NCI-H1092 (cell line): ENCODE results near the gene TCF3.
"Not testable (repeated sequence)": the region's sequence is repeated elsewhere in the genome, so short reads cannot be mapped to it uniquely, and the experiment has no call there.

ENCODE experiments used
- DNase-seq: peaks from one replicate; lab custom pipeline; 2025; lab: John Stamatoyannopoulos, UW

The TCF3 gene

DNA sequence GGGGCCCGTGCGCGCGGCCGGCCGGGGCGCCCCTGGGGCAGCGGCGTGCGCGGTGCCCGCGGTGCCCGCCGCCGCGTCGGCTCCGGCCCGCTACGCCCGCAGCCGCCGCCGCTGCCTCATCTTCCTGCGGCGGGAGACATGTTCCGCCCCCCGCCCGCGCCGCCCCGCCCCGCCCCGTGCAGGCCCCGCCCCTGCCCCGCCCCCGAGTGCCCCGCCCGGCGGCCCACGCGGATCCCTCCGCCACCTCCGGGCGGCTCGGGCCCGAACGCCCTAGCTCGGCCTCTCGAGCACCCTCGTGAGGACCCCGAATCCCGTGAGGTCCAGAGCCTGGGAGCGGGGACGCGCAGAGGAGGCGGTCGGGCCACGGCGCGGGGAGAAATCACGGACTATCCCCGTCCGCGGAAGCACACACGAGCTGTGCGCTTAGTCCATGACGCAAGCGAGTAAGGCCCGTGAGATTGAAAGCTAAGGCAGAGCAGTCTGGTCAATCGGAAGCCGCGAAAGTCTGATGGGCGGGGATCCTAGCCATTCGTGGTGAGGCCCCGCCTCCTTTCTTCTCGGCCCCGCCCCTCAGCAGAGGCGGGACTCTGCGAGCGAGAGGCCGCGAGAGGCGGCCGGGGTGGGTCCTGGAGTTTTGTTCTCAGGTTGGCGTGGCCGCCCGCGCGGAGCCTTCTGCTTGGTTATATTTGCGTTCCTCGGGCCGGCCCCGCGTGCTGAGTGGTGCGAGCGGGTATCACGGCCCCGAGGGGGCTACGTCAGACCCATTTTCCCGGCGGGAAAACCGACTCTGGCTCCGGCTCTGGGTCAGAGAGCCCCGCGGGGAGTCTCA, at the start of gene TCF3:
TCF3 (minus strand) TSS at position 145 of the 829 bp plus-strand sequence. CDS start 2,367 bp downstream, outside the sequence.
- peak; percentile 98 for DNase-seq

GRCh38 chr19:1700733-1701663, 48.6 kb upstream of the TCF3 start:
- DNase-seq, result no peak

DNA sequence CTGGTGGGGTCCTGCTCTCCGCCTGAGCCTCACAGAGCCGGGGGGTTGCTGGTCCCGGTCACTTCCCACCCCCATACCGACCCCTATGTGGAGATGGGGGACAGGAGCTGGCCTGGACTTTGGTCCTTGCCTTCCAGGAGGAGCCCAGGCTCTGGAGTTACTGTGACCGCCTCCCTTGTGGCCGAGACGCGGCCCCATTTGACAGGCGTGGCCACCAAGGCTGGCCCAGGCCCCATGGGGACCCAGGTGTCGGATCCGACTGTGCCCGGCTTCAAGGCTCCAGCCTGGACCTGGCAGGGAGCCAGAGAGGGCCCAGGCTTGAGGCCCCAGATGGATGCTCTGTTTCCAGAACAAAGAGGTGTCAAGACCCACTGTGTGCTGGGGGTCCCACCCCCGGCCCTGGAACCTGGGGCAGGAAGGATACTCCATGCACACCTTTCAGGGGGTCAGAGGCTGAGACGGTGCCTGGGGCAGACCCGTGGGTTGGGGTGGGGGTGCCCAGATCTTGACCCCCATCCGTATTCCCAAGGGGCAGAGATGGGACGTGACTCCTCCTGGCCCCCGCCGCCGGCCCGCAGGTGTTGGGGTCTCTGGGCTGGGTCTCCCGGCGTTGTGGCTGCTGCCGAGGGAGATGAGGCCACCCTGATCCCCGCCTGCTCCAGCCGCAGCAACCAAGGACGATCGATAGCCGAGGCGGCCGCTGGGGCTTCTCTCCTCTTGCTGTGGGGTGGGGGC, 47.8 kb upstream of the TCF3 start:
- no peak for DNase-seq

DNA sequence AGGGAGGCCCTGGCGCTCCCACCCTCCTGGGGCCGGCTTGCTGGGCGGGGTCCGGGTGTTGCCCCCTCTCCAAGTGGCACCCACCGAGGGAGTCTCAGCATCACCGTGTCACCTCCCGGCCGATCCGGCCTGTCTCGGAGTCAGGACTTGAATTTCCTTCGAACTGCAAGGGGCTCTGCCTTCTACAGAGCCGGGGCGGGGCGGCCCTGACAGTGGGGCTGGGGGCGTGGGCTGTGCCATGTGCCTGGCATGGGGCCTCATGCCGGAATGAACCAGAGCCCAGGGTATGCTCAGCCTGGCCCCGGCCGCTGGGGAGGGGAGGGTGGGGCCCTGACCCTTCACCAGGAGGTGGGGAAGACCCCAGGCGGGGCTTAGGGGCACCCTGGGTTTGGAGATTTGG, 47.0 kb upstream of the TCF3 start:
- DNase-seq, result no peak

GRCh38 chr19:1698636-1699035, 46.2 kb upstream of the TCF3 start:
- no peak for DNase-seq

DNA sequence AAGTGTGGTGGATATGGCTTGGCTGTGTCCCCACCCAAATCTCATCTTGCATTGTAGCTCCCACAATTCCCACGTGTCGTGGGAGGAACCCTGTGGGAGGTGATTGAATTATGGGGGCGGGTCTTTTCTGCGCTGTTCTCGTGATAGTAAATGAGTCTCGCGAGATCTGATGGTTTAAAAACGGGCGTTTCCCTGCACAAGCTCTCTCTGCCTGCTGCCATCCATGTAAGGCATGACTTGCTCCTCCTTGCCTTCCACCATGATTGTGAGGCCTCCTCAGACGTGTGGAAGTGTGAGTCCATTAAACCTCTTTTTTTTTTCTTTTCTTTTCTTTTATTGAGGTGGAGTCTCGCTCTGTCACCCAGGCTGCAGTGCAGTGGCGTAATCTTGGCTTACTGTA, 43.1 kb upstream of the TCF3 start:
- DNase-seq, result not testable (repeated sequence)

- DNase-seq, result no peak
Observed at GRCh38 chr19:1691589-1692290, 39.3 kb upstream of the TCF3 start.

- DNase-seq, result peak; percentile 15
Observed at GRCh38 chr19:1690699-1691307, 38.4 kb upstream of the TCF3 start.

- DNase-seq, result not testable (repeated sequence)
Observed at GRCh38 chr19:1685785-1686184, 33.4 kb upstream of the TCF3 start.

DNA sequence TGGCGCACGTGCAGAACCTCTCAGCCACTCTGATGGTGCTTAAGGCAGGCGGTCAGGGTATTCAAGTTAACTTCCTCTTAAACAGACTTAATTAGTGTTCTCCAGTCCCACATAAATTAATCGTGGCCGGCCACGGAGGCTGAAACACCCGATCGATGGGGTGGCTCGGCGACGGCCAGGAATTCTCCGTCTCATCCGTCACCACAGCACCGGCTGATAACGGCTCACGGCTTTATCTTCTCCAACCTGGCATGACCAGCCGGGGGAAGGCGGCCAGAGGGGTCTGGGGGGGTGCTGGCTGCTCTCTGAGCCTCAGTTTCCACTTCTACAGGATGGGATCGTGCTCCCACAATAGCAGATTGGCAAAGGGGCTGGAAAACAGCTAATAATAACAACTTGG, 32.6 kb upstream of the TCF3 start:
- no peak for DNase-seq

DNA sequence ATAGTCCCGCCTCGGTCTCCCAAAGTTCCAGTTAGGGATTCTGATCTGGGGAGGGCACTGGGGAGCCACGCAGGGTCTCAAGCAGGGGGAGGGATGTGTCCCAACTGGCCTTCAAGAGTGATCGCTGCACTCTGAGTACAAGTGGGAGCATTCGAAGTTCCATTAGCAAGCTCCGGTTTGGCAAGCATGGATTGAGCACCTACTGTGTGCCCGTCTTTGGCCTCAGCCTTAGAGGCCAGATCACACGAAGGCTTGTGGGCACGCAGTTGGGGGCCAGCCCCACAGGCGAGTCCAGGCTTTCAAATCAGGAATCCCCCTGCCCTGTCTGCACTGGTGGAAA, 32.1 kb upstream of the TCF3 start:
- no peak for DNase-seq

DNA sequence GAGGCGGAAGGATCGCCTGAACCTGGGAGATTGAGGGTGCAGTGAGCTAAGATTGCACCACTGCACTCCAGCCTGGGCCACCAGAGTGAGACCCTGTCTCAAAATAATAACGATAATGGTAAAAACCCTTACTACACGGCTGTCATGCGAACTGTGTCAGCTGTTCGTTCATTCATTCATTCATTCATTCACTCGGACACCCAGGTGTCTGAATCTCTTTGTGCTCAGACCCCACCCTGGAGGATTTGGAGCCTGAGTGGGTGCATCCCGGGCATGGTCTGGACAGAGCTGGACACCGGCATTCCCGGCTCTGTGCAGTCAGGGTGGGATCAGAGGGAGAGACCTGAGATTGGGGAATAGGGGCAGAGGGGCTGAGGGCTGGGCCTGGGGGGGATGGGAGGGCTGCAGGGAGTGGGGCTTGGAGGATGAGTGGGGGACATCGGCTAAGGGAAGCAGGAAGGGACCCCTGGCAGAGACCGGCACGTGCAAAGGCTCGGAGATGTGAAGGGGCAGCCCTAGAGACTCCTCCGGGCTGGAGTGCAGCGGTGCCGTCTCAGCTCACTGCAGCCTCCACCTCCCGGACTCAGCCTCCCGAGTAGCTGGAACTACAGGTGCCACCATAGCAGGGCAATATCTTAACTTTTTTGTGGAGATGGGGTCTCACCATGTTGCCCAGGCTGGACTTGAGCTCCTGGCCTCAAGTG, 31.6 kb upstream of the TCF3 start:
- no peak for DNase-seq

GRCh38 chr19:1680976-1681375, 28.6 kb upstream of the TCF3 start:
- DNase-seq, result no peak

DNA sequence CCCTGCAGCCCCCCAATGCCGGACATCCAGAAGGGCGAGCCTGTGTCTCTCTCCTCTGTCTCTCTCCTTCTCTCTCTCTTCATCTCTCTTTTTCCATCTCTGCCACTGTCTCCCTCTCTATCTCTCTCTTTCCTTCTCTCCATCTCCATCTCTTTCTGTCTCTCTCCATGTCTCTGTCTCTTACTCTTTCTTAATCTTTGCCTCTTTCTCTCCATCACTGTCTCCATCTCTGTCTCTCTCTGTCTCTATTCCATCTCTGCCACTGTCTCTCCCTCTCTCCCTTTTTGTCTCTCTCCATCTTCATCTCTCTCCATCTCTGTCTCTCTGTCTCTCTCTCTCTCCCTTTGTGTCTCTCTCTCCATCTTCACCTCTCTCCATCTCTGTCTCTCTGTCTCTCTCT, 25.7 kb upstream of the TCF3 start:
- DNase-seq, result no peak

DNA sequence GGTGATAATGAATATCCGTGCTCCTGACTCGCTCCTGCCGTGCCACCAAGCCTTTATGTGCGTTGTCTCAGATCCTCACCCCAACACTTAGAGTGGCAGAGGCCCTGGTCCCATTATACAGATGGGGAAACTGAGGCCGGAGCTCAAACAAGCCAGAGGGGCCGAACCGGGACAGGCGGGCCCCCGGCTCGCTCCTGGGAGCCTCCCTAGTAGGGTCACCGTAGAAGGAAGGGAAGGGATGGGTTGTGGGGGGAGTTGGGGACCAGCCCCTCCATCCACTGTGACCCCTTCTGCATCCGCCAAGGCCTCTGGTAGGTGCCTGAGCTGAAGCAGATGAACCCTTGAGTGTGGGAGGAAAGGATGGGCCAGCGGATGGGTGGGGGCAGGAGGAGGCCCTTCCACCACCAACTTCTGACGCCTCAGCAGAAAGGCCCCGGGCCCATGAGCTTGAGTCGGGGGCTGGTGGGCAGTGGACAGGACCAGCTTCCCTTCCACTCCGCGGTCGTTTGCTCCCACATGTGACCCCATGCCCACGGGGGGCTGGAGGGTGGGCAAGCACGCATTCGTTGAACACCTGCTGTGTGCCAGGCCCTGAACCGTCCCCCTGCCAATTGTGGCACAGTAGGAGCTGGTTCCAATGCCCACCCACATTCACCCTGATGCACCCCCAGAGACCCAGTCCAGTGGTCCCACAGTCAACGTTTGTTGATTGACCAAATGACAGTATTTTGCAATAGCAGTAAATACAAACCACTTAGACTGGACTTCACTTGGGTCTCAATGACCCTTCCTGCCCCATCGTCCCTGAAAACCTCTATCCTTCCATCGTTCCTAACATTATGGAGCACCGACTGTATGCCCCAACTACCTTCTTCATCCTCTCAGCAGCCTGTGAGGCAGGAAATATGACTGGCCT, 24.2 kb upstream of the TCF3 start:
- DNase-seq, result no peak

- DNase-seq, result no peak
Observed at GRCh38 chr19:1675633-1676350, 23.4 kb upstream of the TCF3 start.

GRCh38 chr19:1674293-1674679, 21.9 kb upstream of the TCF3 start:
- DNase-seq, result no peak

DNA sequence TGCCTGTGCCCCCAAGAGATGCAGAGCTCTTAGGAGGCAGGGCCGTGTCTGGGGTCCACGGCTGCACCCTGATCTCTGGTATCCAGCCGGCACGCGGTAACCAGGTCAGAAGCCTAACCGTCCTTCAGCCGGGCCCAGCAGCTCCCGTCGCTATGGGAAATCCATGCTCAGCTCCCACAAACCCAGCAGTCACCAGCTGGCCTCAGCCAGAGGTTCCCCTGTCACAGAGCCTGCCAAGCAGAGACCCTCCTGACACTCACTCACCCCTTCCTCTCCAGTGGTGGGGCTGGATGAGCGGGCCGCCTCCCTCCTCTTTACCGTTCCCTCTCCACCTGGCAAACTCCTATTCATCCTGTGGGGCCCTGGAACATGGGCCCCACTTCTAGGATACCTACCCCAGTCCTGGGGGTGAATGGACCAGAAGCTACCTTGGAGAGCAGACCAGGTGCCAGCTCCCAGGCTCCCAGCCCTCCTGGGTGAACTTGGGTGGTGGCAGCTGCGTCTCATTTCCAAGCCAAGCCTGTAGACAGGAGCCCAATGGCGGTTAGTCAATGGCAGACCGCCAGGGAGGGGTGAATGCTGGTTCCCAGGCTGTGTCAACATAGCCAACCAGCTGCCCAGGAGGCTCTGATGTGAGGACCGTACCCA, 21.4 kb upstream of the TCF3 start:
- DNase-seq, result peak; percentile 31
